ENCODE measurements around the gene HEXA.
"Not testable (repeated sequence)": the region's sequence is repeated elsewhere in the genome, so short reads cannot be mapped to it uniquely, and the experiment has no call there.

HEXA gene

DNA sequence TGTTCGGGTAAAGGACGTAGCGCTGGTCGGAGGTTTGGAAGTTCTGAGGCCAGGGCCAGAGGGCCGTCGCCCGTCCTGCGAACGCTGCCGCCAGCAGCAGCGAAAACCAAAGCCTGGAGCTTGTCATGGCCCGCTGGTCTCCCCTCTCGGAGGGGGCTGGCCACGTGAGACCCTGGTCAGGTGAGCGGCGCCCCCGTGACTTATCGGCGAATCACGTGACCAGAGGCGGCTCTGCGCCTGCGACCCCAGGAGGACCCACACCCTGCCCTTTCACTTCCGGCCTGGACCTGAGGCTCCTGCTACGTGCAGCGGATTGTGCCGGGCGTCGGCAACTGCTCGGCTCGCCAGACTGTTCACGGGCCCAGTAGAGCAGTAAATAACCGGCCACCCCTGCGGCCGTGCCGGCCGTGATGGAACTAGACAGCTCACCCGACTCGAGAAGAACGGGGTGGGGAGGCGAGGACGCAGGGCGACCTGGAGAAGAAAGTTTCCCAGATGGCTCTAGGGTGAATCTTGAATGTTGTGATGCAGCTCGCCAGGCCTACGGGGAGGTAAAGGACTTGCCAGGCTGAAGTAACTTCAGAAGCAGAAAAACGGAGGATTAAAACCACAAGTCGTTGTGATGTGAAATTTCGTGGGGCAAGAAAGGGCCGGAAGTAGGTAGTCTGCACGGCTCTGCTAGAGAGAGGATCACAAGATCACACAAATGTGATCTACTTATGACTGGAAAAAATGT is at the start of gene HEXA:
HEXA (minus strand) TSS at position 169 of the 736 bp plus-strand sequence; CDS start at position 127, 42 bp downstream.
- DNase-seq (ENCODE audit: low spot score) = peak; percentile 79

DNA sequence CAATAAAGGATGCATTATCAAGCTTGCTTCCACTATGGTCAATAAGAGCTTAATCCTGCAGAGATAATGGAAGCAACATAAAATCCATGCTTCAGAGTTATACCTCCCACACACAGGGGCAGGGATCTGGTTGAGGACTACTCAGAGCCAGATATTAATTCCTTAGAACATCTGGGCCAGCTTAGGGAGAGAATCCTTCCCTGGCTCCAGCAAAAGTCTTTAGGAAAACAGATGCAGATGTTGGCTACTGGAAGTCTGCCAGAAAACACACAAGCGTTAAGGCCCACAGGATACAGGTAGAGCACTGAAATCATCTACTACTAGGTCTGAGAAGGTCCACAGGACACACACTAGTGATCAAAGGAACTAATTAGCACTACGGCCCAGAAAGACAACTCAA is 47.4 kb upstream of the HEXA start:
- no peak for DNase-seq (ENCODE audit: low spot score)

DNA sequence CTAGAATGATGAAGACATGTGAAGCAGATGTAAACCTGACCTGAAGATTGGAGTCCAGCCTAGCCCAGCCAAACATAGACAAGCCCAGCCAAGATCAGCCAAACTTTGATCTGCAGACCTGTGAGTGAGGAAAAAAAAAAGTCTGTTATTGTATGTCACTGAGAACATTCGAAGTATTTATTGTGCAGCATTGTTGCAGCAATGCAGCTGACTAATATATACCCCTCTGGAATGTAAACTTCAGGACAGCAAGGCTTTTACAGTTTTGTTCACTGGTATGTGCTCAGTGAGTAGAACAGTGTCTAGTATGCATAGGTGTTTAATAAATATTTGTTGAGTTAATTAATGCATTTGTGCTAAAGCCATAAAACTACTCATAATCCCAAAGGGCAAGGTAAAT is 45.7 kb upstream of the HEXA start:
- no peak for DNase-seq (ENCODE audit: low spot score)

DNA sequence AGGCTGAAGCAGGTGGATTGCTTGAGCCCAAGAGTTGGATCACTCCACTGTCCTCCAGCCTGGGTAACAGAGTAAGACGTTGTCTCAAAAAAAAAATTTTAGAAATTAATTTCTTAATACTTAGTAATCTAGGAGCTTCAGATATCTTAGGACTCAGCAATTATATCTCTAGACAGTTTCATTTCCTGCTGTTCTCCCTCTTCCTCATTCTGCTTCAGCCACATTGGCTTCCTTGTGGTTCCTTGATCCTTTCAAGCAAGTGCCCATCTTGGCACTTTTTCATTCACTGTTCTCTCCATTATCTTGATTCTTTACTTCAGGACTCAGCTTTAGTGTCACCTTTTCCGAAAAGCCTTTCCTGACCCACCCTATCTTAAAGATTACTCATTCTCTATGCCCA is 44.8 kb upstream of the HEXA start:
- DNase-seq (ENCODE audit: low spot score) = no peak

DNA sequence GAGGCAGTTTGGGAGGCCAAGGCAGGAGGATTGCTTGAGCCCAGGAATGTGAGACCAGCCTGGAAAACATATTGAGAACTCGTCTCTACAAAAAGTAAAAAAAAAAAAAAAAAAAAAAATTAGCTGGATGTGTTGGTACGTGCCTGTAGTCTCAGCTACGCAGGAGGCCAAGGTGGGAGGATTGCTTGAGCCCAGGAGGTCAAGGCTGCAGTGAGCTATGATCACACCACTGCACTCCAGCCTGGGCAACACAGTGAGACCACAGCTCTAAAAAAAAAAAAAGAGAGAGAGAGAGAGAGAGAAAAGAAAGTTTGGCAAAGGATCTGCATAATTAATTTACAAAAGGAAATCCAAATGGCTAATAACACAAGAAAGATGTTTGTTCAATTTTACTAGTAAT is 44.0 kb upstream of the HEXA start:
- DNase-seq (ENCODE audit: low spot score) = not testable (repeated sequence)

DNA sequence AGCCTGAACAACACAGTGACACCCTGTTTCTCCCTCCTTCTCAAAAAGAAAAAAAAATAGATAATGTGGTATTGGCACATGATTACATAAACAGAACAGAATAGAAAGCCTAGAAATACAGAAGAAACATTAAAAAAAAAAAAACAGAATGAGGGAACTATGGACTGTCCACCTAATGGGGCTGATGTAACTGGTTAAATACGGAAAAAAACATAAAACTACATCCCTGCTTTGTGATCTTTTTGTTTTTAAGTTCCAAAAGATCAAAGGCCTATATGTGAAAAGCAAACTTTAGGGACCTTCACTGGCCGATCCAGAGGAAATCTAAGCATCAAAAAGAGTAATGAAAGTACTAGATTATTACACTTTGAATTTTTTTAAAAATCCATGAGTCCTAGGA is 39.5 kb upstream of the HEXA start:
- no peak for DNase-seq (ENCODE audit: low spot score)

DNA sequence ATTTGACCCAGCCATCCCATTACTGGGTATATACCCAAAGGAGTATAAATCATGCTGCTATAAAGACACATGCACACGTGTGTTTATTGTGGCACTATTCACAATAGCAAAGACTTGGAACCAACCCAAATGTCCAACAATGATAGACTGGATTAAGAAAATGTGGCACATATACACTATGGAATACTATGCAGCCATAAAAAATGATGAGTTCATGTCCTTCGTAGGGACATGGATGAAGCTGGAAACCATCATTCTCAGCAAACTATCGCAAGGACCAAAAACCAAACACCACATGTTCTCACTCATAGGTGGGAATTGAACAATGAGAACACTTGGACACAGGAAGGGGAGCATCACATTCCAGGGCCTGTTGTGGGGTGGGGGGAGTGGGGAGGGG is 37.5 kb upstream of the HEXA start:
- not testable (repeated sequence) for DNase-seq (ENCODE audit: low spot score)

DNA sequence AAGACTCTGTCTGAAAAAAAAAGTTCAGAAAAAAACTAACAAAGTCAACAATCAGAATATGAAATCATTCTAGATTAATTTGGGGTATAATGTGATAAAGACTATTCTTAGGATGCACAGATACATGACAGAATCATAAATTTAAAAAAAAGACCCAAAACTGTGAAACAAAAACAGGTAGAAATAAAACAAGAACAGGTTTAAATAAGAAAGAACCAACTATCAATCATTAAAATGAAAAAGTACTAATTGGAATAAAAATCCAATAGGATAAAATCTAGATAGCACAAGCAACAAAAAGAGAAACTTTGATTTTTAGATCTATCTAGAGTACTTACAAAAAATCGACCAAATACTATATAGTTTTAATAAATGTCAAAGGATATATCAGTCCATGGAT is 35.7 kb upstream of the HEXA start:
- no peak for DNase-seq (ENCODE audit: low spot score)

DNA sequence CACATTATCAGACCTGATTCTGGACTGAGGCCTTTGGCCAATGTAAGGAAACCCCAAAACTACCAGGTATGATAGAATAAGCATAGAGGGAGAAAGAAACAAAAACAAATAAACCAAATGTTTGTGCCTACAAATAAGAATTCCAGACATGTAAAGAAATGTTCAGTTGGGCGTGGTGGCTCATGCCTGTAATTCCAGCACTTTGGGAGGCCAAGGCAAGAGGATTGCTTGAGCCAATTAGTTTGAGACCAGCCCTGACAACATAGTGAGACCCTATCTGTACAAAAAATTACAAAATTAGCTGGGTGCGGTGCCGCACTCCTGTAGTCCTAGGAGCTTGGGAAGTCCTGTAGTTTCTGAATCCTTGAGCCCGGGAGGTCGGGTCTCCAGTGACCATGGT is 35.3 kb upstream of the HEXA start:
- DNase-seq (ENCODE audit: low spot score) = no peak

DNA sequence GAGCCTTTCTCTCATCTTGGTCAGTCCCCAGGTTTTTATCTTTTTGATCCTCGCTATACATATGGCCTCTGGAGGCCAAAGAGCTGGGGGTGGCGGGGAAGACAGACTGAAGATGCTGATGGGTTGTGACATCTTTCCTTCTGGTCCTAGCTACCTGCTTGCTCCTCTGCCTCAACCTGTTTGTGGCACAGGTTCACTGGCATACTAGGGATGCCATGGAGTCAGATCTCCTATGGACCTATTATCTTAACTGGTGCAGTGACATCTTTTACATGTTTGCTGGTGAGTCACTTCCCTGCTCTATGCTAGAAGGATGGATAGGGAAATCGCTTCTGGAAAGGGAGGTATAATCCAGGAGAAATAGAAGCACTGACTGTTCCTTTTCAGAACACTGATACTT is 31.1 kb upstream of the HEXA start:
- DNase-seq (ENCODE audit: low spot score) = no peak

DNA sequence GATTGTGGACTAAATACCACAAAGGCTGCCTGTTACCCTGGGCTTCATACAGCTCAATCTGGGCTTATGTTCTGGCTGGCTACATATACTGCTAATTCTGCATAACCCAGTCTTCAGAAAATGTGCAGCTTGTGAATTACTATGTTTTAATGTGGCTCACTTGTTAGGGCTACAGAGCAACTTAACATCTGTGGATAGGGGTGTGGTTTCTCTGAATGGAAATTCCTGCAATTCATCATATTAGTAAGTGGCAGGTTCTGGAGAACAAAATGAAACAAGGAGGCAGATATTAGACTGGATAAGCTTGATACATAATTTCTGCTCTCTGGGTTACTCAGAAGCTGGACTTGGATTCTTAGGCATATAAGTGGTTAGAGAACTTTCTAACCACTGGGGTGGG is 29.0 kb upstream of the HEXA start:
- DNase-seq (ENCODE audit: low spot score) = no peak

DNA sequence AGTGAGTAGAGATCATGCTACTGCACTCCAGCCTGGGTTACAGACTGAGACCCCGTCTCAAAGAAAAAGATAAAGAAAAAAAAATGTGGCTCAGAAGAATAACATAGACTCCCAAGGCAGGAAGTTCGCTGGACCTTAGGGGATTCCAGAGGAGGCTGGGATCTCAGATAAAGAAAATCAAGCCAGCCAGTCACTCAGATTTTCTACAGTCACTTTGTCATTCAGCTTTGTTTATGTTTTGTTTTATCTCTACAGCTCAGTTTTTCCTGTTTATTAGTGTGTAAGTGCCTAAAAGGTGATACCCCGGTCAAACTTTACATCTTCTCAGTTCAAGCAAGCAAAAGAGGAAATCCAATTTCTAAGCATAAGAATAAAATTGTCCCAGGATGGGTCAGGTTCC is 28.5 kb upstream of the HEXA start:
- no peak for DNase-seq (ENCODE audit: low spot score)

DNA sequence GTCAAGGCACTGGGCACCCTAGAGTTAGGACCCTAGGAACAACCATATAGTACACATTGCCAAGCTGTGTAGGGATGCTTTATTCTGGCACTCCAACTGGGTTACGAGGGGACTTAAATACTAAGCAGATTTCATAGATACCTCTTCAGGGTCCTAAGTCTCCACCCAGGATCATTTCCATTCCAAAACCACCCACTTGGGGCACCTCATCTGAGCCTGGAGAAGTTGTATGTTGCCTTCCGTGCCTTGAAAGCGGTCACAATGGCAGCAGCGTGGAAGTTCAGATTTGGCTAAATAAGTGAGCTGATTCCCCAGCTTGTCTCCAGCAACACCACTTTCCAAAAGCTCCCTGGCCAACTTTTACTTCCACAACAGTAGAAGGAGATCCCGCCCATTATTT is 26.9 kb upstream of the HEXA start:
- no peak for DNase-seq (ENCODE audit: low spot score)

DNA sequence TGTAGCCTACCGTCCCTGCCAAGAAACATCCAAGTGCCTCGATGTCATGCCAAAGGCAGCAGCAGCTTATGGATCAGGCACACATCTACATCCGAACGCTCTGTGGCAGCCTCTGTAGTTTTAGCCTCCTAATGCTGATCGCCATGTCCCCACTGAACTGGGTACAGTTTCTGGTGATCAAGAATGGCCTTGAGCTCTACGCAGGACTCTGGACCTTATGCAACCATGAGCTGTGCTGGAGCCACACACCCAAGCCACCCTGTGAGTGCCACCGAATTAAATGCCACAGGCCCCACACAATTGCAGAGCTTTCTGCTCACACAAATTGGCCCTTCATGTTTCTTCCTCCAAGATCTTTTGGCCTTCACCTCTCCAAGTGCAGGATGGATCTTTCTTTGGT is 22.8 kb upstream of the HEXA start:
- no peak for DNase-seq (ENCODE audit: low spot score)

DNA sequence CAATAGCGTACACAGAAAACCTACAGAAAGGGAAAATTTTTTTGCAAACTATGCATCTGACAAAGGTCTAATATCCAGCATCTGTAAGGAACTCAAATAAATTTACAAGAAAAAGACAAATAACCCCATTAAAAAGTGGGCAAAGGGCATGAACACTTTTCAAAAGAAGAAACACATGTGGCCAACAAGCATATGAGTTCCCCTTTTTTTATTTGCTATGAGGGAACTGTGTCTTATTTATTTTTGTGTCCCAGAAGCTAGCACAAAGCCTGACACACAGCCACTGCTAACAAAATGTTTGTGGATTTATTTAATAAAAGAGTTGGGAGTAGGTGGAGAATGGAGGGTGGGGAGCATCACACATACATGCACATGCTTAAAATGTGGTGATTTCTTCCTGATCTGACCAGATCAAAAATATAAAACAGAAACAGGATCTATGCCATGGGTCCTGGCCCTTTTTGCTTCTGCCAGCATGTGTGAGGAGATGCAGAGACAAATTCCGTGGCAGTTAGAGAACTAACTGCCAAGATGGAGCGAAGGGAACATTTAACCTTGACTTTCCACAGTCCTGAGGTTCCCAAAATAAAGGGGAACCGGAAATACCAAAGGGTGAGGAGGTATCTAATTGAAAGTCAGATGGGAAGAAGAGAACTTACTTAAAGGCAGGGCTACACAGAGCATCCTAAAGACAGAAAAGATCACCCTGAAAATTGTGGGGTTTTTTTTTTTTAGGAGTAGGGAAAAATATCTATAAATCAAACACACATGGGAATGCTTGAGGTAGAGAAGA is 22.2 kb upstream of the HEXA start, which contains the start of gene TMEM202:
TMEM202 (plus strand) TSS at position 510 of the 793 bp plus-strand sequence; CDS start at position 532, 22 bp downstream.
- no peak for DNase-seq (ENCODE audit: low spot score)

DNA sequence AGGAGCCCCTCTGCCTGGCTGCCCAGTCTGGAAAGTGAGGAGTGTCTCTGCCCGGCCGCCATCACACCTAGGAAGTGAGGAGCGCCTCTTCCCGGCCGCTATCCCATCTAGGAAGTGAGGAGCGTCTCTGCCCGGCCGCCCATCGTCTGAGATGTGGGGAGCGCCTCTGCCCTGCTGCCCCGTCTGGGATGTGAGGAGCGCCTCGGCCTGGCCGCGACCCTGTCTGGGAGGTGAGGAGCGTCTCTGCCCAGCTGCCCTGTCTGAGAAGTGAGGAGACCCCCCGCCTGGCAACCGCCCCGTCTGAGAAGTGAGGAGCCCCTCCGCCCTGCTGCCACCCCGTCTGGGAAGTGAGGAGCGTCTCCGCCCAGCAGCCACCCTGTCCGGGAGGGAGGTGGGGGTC is 20.5 kb upstream of the HEXA start:
- DNase-seq (ENCODE audit: low spot score) = not testable (repeated sequence)

DNA sequence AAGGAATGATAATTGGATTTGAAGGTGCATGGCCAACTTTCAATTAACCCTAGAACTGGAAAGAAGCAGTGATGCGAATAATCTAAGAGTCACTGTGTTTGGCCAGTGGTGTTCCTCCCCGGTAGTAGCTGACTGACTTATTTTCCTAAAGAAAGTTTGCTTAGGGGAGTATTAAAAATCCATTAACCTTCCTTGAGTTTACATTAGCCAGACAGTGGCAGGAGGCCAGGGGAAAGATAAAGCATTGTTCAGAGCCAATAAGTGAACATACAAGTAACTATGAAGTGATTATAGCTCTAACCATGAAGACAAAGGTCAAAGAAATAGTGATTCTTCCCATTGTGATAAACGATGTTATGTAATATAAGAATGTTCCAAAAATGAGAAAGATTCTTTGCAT is 13.4 kb upstream of the HEXA start:
- DNase-seq (ENCODE audit: low spot score) = no peak

DNA sequence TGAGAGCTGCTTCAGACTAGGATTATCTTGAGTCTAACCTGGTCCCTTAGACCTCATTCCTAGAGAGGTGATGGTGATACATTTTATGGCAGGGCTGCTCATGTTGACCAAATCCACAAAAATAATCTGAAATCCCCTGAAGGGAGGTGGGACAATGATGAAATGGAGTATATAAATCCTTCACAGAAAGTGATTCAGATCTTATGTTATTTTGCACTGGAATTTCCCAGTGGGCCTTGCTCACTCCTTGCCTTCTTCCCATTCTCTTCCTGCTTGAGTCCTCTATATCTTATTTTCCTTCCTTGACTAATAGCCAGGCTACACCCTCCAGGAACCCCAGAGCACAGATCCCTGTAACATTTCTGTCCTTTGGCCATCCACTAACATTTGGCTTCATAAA is 11.9 kb upstream of the HEXA start:
- no peak for DNase-seq (ENCODE audit: low spot score)

DNA sequence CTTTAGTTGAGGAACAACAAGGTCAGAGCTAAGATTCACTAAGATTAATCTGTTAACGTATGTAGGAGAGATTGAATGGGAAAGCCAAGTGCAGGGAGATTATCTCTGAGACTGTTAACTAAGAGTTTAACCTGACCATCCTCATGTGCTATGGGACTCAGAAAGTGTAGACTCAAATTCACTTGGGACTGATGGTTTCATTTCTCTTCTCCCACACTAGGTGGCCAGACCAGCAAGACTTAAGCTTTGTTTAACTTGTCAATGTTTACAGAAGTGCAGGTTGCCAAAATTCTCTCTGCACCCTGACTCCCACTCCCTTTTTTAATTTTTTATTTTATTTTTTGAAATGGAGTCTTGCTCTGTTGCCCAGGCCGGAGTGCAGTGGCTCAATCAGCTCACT is 6.3 kb upstream of the HEXA start:
- DNase-seq (ENCODE audit: low spot score) = no peak

DNA sequence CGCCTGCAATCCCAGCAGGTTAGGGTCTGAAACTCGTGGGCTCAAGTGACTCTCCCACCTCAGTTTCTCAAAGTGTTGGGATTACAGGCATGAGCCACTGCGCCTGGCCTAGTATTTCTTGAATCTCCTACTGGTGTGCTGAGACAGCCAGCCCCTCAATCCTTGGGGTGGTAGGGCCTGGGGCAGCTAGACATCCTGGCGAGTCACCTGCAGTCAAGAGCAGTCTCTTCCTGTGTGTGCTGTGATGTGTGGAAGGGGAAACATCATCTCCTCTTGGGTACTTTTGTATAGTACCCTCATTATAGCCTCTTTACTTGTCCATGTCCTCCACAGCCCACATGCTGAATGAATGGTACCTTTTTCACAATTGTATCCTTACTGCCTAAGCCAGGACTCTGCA is 4.9 kb upstream of the HEXA start:
- no peak for DNase-seq (ENCODE audit: low spot score)

DNA sequence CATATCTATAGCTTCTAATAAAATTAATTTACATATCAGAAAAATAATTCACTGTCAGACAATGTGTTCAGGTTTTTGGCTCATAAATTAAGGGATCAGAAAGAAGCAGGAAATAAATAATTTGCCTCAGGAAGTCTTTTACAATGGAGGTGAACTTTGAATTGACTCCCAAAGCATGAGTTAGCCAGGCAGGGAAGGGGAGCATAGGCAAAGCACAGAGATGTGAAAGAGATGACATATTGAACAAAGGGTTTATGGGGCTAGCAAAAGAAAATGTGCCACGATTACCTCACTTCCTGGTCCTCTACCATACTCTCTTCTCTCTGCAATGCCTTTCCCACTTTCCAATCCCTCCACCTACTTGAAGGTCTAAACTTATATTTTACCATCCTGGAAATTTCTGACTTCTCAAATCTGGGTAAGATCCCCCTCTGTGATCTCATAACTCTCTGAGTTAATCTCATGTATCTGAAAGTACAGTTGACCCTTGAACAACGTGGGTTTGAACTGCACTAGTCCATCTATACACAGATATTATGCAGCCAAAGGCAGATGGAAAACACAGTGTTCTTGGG is 4.1 kb upstream of the HEXA start:
- peak; percentile 27 for DNase-seq (ENCODE audit: low spot score)

DNA sequence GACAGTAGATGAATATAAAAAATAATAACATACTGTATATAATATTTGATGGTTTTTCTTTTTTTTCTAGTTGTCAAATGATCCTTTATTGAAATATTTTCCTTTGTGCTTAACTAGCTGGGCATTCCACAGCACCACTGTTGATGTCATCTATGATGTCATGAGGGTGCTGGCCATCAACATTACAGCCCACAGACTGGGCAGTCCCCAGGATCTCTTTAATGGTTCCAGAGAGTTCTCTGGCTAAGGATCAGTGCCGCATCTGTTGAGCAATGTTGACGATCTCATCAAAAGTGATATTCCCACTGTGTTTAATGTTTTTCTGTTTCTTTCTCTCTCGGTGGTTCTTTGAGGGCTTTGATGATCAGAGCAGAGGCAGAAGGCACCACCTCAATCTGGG is 3.3 kb upstream of the HEXA start:
- not testable (repeated sequence) for DNase-seq (ENCODE audit: low spot score)

DNA sequence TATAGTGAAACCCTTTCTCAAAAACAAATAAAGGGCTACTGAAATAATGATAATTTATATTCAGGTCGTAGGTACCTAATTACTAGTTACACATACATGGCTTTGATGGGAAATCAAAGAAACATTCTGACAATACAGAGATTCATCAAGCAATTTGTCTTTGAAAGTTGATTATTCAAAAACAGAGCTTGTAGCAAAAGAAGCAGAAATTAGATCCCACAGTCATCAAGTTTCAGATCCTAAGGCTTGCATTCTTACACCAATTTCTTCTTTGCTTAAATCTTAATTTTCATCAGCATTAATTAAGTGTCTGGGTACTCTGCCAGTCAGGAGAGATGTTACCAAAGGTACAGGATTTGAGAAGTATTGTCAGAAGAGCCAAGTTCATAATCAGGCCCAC is 1.5 kb upstream of the HEXA start:
- DNase-seq (ENCODE audit: low spot score) = no peak

Measured in kidney capillary endothelial cell (primary cell).